CD4-positive, CD25-positive, alpha-beta regulatory T cell (primary cell): ENCODE results near the gene OGFOD2. TPM values are rescaled to one million over a fixed set of nuclear protein-coding genes. Genes with fewer than 3 reads are reported as not detected.
A peak's percentile ranks its signal among the peaks of the same experiment; 100 is the strongest.

ENCODE experiments used
- ATAC-seq, 2 donors: fragments of 150-1000 bp; cut with Tn5 transposase; one replicate each; pipeline ENCODE4 v1.10.0; 2021; ENCODE audit warnings: low read depth in 2 of 2, moderate number of reproducible peaks in 2 of 2, moderate library complexity in 1 of 2
- DNase-seq, 3 donors: peaks; one replicate each; pipeline versions ENCODE4 v3.0.0 to v3.0.0-alpha.2; 2012 to 2022; ENCODE audit warnings: mixed read lengths in 1 of 3
- H3K27ac ChIP-seq: one replicate; pipeline ENCODE4 v1.7.0; 2013; ENCODE audit warnings: mild to moderate bottlenecking, low read length; ENCODE audit not compliant: insufficient read depth, poor library complexity, severe bottlenecking
- H3K27me3 ChIP-seq: one replicate; pipeline ENCODE4 v1.7.0; 2013; ENCODE audit warnings: low read length; ENCODE audit not compliant: control insufficient read depth, insufficient read depth
- H3K36me3 ChIP-seq: one replicate; pipeline ENCODE4 v1.7.0; 2013; ENCODE audit warnings: mild to moderate bottlenecking, low read length, moderate library complexity; ENCODE audit not compliant: control insufficient read depth, insufficient read depth
- H3K4me1 ChIP-seq: 2 replicates; pipeline ENCODE4 v1.7.0; 2013; ENCODE audit warnings: mild to moderate bottlenecking, low read length; ENCODE audit not compliant: insufficient read depth, control insufficient read depth, poor library complexity, severe bottlenecking
- H3K4me3 ChIP-seq: one replicate; pipeline ENCODE4 v1.7.0; 2013; ENCODE audit warnings: low read depth, mild to moderate bottlenecking, low read length, moderate library complexity
- H3K9me3 ChIP-seq, 2 experiments: 1 replicate in 1 of 2; 2 replicates in 1 of 2; pipeline ENCODE4 v1.7.0; 2013; ENCODE audit warnings: low read length in 2 of 2, mild to moderate bottlenecking in 1 of 2, moderate library complexity in 1 of 2; ENCODE audit not compliant: control insufficient read depth in 2 of 2
- H3K27ac Mint-ChIP-seq, 3 donors: one replicate each; pipeline ENCODE4 v1.8.0; 2020 to 2022; ENCODE audit warnings: mild to moderate bottlenecking in 3 of 3, mixed read lengths in 3 of 3, moderate library complexity in 2 of 3
- H3K27me3 Mint-ChIP-seq: one replicate; pipeline ENCODE4 v1.8.0; 2022; ENCODE audit warnings: mild to moderate bottlenecking, mixed read lengths
- H3K36me3 Mint-ChIP-seq: one replicate; pipeline ENCODE4 v1.8.0; 2020; ENCODE audit warnings: mixed read lengths
- H3K4me1 Mint-ChIP-seq, 4 donors: one replicate each; pipeline ENCODE4 v1.8.0; 2020 to 2022; ENCODE audit warnings: mixed read lengths in 4 of 4, mild to moderate bottlenecking in 1 of 4
- H3K4me3 Mint-ChIP-seq, 4 donors: one replicate each; pipeline ENCODE4 v1.8.0; 2020 to 2022; ENCODE audit warnings: mild to moderate bottlenecking in 4 of 4, mixed read lengths in 4 of 4, moderate library complexity in 3 of 4
- H3K9me3 Mint-ChIP-seq, 7 donors: one replicate each; pipeline ENCODE4 v1.8.0; 2020 to 2022; ENCODE audit warnings: mixed read lengths in 7 of 7, mild to moderate bottlenecking in 3 of 7, moderate library complexity in 2 of 7
- polyA plus RNA-seq, 4 donors: library from polyadenylated mRNA; unstranded; fragments of 300-500 nt; fragmentation: Illumina TruSeq; gene quantifications; one replicate each; pipeline ENCODE4 v1.2.3, GENCODE V29; 2021
- total RNA-seq: library from RNA; stranded (reverse); gene quantifications from one replicate; pipeline ENCODE4 v1.2.3, GENCODE V29; 2022

The OGFOD2 gene
- total and polyA plus RNA-seq, 5 donors from 2014 or later, result 12.5 to 20.6 (median 14.3) TPM

GRCh38 chr12:122979908-122980182 lies 4.8 kb downstream of the OGFOD2 start:
- Mint-ChIP-seq H3K27ac (peak overlapping the region; percentile 74 to 96 (median 87)), H3K27me3 (peaks cover 4% of the 10 kb centered on the region), H3K4me1 (peaks cover 5 to 74% (median 26%) of the 10 kb centered on the region in 4 donors), H3K9me3 (no peaks in the 10 kb centered on the region), H3K4me3 (peak overlapping the region; percentile 88 to 94 (median 91)), H3K36me3 (peaks cover under 1% of the 10 kb centered on the region)
- Histone ChIP-seq H3K27ac (peak overlapping the region; percentile 67), H3K4me3 (peak overlapping the region; percentile 70), H3K9me3 (no peaks in the 10 kb centered on the region), H3K27me3 (no peaks in the 10 kb centered on the region), H3K4me1 (peaks cover 77% of the 10 kb centered on the region), H3K36me3 (peaks cover 6% of the 10 kb centered on the region)
- DNase-seq (peak in 1 of 3 donors; percentile 20), ATAC-seq (no peak)

GRCh38 chr12:122980183-122981035 lies 5.4 kb downstream of the OGFOD2 start, which contains the start of gene ARL6IP4:
ARL6IP4 (plus strand) TSS chr12:122980681; CDS start chr12:122981140, 459 bp downstream.
- Mint-ChIP-seq H3K9me3 (no peaks in the 10 kb centered on the region), H3K27ac (peak within 1 kb of the TSS; percentile 74 to 96 (median 88)), H3K4me3 (peak within 1 kb of the TSS; percentile 89 to 94 (median 93)), H3K27me3 (no peaks in the 10 kb centered on the region), H3K36me3 (peaks cover 6% of the 10 kb centered on the region), H3K4me1 (peaks cover 0 to 74% (median 24%) of the 10 kb centered on the region in 4 donors)
- Histone ChIP-seq H3K27ac (peak within 1 kb of the TSS; percentile 67), H3K27me3 (no peaks in the 10 kb centered on the region), H3K36me3 (peaks cover 6% of the 10 kb centered on the region), H3K9me3 (no peaks in the 10 kb centered on the region), H3K4me3 (peak within 1 kb of the TSS; percentile 75), H3K4me1 (peaks cover 78% of the 10 kb centered on the region)
- ATAC-seq (peak; percentile 76 to 81), DNase-seq (peak; percentile 52 to 81 (median 68))

- peaks cover 0 to 68% (median 21%) of the 10 kb centered on the region in 4 donors for H3K4me1 Mint-ChIP-seq
Measured at GRCh38 chr12:122981036-122981471, 6.0 kb downstream of the OGFOD2 start.

GRCh38 chr12:122981587-122982476 lies 6.8 kb downstream of the OGFOD2 start:
- peaks cover 64% of the 10 kb centered on the region for H3K4me1 ChIP-seq
- ATAC-seq (no peak), DNase-seq (no peak)
- H3K27ac Mint-ChIP-seq, result peak overlapping the region; percentile 88 to 90 (median 88)
- no peaks in the 10 kb centered on the region for H3K27me3 ChIP-seq
- peak overlapping the region; percentile 67 for H3K27ac ChIP-seq
- H3K36me3 ChIP-seq, result peaks cover 7% of the 10 kb centered on the region
- peak overlapping the region; percentile 89 to 94 (median 93) for H3K4me3 Mint-ChIP-seq
- H3K9me3 ChIP-seq, result no peaks in the 10 kb centered on the region
- H3K4me1 Mint-ChIP-seq, result peaks cover 0 to 61% (median 19%) of the 10 kb centered on the region in 4 donors
- no peaks in the 10 kb centered on the region for H3K9me3 Mint-ChIP-seq
- no peaks in the 10 kb centered on the region for H3K27me3 Mint-ChIP-seq
- H3K4me3 ChIP-seq, result peak overlapping the region; percentile 75
- H3K36me3 Mint-ChIP-seq, result peaks cover 9% of the 10 kb centered on the region

More at GRCh38 chr12:122981036-122981471, 6.0 kb downstream of the OGFOD2 start:
- Mint-ChIP-seq H3K9me3 (no peaks in the 10 kb centered on the region), H3K36me3 (peaks cover 7% of the 10 kb centered on the region), H3K27me3 (no peaks in the 10 kb centered on the region), H3K27ac (peak overlapping the region in 2 of 3 donors; percentile 74 to 88), H3K4me3 (peak overlapping the region; percentile 89 to 94 (median 93))
- Histone ChIP-seq H3K27ac (peak overlapping the region; percentile 67), H3K36me3 (peaks cover 6% of the 10 kb centered on the region), H3K4me1 (peaks cover 72% of the 10 kb centered on the region), H3K27me3 (no peaks in the 10 kb centered on the region), H3K9me3 (no peaks in the 10 kb centered on the region), H3K4me3 (peak overlapping the region; percentile 75)
- ATAC-seq, result peak in 1 of 2 donors; percentile 10
- DNase-seq, result no peak

GRCh38 chr12:122982477-122982815 lies 7.4 kb downstream of the OGFOD2 start:
- H3K4me3 ChIP-seq, result no peak overlapping the region
- no peaks in the 10 kb centered on the region for H3K27me3 ChIP-seq
- peak overlapping the region; percentile 88 to 90 (median 88) for H3K27ac Mint-ChIP-seq
- peak overlapping the region; percentile 67 for H3K27ac ChIP-seq
- peaks cover 13% of the 10 kb centered on the region for H3K36me3 ChIP-seq
- ATAC-seq (no peak), DNase-seq (peak in 1 of 3 donors; percentile 50)
- H3K36me3 Mint-ChIP-seq, result peaks cover 10% of the 10 kb centered on the region
- peak overlapping the region; percentile 89 to 94 (median 93) for H3K4me3 Mint-ChIP-seq
- peaks cover 58% of the 10 kb centered on the region for H3K4me1 ChIP-seq
- no peaks in the 10 kb centered on the region for H3K27me3 Mint-ChIP-seq
- no peaks in the 10 kb centered on the region for H3K9me3 ChIP-seq
- H3K4me1 Mint-ChIP-seq, result peaks cover 0 to 56% (median 19%) of the 10 kb centered on the region in 4 donors
- H3K9me3 Mint-ChIP-seq, result no peaks in the 10 kb centered on the region

GRCh38 chr12:122982963-122983788 lies 8.1 kb downstream of the OGFOD2 start:
- Histone ChIP-seq H3K27ac (peak overlapping the region; percentile 67), H3K4me3 (no peak overlapping the region), H3K27me3 (no peaks in the 10 kb centered on the region), H3K4me1 (peaks cover 52% of the 10 kb centered on the region), H3K9me3 (no peaks in the 10 kb centered on the region), H3K36me3 (peaks cover 19% of the 10 kb centered on the region)
- H3K4me1 Mint-ChIP-seq, result peaks cover 0 to 49% (median 16%) of the 10 kb centered on the region in 4 donors
- peak overlapping the region; percentile 67 to 90 (median 88) for H3K27ac Mint-ChIP-seq
- ATAC-seq (no peak), DNase-seq (no peak)
- H3K36me3 Mint-ChIP-seq, result peaks cover 10% of the 10 kb centered on the region
- H3K4me3 Mint-ChIP-seq, result peak overlapping the region; percentile 89 to 94 (median 93)
- no peaks in the 10 kb centered on the region for H3K9me3 Mint-ChIP-seq
- no peaks in the 10 kb centered on the region for H3K27me3 Mint-ChIP-seq
